Anterior cingulate cortex (tissue), 58 donors: ENCODE measurements around the gene CAPN8.

Experiments
- DNase-seq, 58 donors: peaks; one replicate each; lab custom pipeline; 2025; lab: John Stamatoyannopoulos, UW

Gene CAPN8

DNA sequence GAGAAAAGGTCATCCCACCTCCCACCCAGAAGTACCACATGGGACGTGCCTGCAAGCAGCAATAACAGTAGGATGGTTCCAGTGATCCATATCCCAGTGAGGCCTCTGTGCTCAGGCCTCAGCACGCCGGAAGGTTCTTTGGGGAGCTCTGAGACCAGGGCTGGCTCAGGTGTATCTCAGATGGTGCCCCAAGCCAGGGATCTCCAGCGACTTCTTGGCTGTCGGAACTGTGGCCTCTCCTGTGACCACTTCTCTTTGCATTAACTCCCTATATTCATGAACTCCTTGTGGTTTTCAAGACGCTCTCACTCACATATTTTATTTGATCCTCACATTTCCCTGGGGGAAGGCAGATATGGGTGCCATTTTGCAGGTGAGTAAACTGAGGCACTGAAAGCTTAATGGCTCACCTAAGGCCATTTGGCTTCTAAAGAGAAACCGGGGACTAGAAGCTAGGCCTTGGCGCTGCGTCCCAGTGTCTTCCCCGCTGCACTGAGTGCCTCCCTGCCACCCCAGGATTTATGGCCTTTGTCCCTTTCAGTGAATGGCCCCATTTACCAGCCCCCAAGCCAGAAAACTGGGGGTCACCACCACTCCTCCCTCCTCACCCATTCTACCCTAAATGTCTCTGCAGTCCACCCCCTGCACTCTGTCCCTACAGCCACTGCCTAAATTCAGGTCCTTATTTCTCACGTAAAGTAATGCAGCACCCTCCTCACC lies 170.4 kb downstream of the CAPN8 start:
- no peak for DNase-seq

DNA sequence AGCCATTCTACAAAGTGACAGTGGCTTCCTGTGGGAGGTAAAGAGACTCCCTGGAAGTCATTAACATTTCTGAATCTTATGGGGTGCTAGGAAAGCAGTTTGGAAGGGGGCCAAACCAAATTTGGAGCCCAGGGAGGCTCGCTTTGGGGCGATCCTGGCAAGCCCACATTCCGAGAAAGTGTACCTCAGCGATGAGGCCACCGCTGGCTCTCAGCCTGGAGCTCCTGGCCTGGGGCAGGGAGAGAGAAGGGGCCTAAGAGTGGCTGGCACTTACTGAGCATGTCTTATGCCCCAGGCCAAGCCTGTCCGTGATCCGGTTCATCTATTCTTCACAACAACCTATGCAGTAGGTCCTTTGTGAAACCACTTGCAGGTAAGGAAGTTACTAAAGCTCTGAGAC lies 173.5 kb downstream of the CAPN8 start:
- no peak for DNase-seq
